Left lung (tissue), 10 donors: ENCODE results near the gene PCSK6. TPM values are rescaled to one million over a fixed set of nuclear protein-coding genes. Genes with fewer than 3 reads are reported as not detected.

Experiments
- ATAC-seq: fragments of 200-7000 bp; cut with Tn5 transposase; one replicate; pipeline ENCODE4 v1.9.1; 2020; ENCODE audit warnings: moderate library complexity
- DNase-seq, 4 donors: peaks; one replicate each; pipeline ENCODE4 v3.0.0-alpha.2; 2013 to 2020
- H3K27ac ChIP-seq, 2 donors: fragments of 200-600 bp; sonication (generic) in 1 of 2; one replicate each; pipeline versions ENCODE4 v1.5.0 to v1.8.0; 2020 to 2021
- H3K27me3 ChIP-seq, 2 donors: fragments of 200-600 bp; sonication (generic) in 1 of 2; one replicate each; pipeline versions ENCODE4 v1.5.0 to v1.8.0; 2020 to 2021
- H3K36me3 ChIP-seq, 2 donors: fragments of 200-600 bp; sonication (generic) in 1 of 2; one replicate each; pipeline versions ENCODE4 v1.5.0 to v1.8.0; 2020 to 2021
- H3K4me1 ChIP-seq, 2 donors: fragments of 200-600 bp; one replicate each; pipeline ENCODE4 v1.8.0; 2021
- H3K4me3 ChIP-seq, 2 donors: fragments of 200-600 bp; sonication (generic) in 1 of 2; one replicate each; pipeline versions ENCODE4 v1.5.0 to v1.8.0; 2020 to 2021; ENCODE audit warnings: mild to moderate bottlenecking in 1 of 2
- H3K9me3 ChIP-seq, 2 donors: fragments of 200-600 bp; sonication (generic) in 1 of 2; one replicate each; pipeline versions ENCODE4 v1.5.0 to v1.8.0; 2020 to 2021
- intact Hi-C, 2 donors: fragments of 100-400 bp; cut with DNase I; formaldehyde crosslinking; loops; one replicate each; pipeline versions ENCODE4 v1.11.2 to v1.14.2; 2022
- polyA plus RNA-seq, 6 donors: library from polyadenylated mRNA; unstranded; fragments of 120-200 nt; gene quantifications; one replicate each; pipeline ENCODE4 v1.2.1, GENCODE V29; 2013; ENCODE audit not compliant: insufficient read length in 6 of 6
- total RNA-seq, 2 donors: library from RNA; stranded (reverse); fragmentation: NEBNext Ultra II Directional; extraction: Animal tissue kit (Norgen Biotek cat#: 25700); gene quantifications; one replicate each; pipeline ENCODE4 v1.2.1, GENCODE V29; 2021
- TF ChIP-seq, protein P1 (sequence below), 2 donors: fragments of 200-600 bp; sonication (generic) in 1 of 2; IDR thresholded peaks; one replicate each; pipeline versions ENCODE4 v1.5.0 to v1.8.0; 2021; ENCODE audit warnings: antibody characterized with exemption in 2 of 2
- donor health status: DM: no; HTN: yes; CAD: no.
- donor health status: DM: no; HTN: no; CAD: no.

PCSK6 gene
- total and polyA plus RNA-seq, 8 donors = 7.7 to 25.7 (median 22.8) TPM

- no peak for ATAC-seq
- no peaks in the 10 kb centered on the region for H3K9me3 ChIP-seq
- DNase-seq = no peak
- H3K27me3 ChIP-seq = no peaks in the 10 kb centered on the region
- H3K27ac ChIP-seq = no peak overlapping the region
- H3K4me1 ChIP-seq = peaks cover 13 to 39% of the 10 kb centered on the region in 2 donors
- H3K4me3 ChIP-seq = no peak overlapping the region
- no peaks in the 10 kb centered on the region for H3K36me3 ChIP-seq
- TF ChIP-seq, protein P1, sequence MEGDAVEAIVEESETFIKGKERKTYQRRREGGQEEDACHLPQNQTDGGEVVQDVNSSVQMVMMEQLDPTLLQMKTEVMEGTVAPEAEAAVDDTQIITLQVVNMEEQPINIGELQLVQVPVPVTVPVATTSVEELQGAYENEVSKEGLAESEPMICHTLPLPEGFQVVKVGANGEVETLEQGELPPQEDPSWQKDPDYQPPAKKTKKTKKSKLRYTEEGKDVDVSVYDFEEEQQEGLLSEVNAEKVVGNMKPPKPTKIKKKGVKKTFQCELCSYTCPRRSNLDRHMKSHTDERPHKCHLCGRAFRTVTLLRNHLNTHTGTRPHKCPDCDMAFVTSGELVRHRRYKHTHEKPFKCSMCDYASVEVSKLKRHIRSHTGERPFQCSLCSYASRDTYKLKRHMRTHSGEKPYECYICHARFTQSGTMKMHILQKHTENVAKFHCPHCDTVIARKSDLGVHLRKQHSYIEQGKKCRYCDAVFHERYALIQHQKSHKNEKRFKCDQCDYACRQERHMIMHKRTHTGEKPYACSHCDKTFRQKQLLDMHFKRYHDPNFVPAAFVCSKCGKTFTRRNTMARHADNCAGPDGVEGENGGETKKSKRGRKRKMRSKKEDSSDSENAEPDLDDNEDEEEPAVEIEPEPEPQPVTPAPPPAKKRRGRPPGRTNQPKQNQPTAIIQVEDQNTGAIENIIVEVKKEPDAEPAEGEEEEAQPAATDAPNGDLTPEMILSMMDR (IDR thresholded peaks at IDR 0.05) = no peak
- intact Hi-C loops = no loop called here
These were observed 42.4 kb downstream of the PCSK6 start for GRCh38 chr15:101447168-101447533.

DNA sequence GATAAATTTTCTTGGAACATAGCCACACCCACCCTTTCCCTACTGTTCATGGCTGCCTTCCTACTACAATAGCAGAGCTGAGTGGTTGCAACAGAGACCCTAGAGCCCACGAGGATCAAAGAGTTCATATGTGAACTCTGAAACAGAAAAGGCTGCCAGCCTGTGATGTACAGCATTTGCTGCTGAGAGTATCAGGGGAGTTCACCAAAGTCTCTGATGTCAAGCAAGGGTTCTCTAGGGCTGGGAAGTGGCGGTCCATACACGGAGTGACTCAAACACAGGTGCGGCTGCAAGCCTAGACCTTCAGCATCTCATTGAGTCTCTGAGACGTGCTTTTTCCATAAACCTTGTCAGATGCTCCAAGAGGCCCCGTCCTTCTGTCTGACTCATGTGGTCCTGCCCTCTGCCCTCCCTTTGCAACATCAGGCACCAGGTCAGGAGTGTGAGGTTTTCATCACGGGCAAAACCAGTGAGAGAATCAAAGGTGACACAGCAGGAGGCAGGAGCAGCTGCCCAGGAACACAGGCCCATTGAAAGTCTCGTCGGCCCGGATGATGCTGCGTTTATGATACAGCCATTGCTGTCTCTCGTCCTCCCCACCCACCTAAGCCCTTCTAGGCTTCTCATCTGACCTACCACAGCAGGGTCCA is 42.9 kb downstream of the PCSK6 start:
- peak overlapping the region in 1 of 2 donors; percentile 51 for H3K27ac ChIP-seq
- intact Hi-C loops = no loop called here
- ATAC-seq = no peak

DNA sequence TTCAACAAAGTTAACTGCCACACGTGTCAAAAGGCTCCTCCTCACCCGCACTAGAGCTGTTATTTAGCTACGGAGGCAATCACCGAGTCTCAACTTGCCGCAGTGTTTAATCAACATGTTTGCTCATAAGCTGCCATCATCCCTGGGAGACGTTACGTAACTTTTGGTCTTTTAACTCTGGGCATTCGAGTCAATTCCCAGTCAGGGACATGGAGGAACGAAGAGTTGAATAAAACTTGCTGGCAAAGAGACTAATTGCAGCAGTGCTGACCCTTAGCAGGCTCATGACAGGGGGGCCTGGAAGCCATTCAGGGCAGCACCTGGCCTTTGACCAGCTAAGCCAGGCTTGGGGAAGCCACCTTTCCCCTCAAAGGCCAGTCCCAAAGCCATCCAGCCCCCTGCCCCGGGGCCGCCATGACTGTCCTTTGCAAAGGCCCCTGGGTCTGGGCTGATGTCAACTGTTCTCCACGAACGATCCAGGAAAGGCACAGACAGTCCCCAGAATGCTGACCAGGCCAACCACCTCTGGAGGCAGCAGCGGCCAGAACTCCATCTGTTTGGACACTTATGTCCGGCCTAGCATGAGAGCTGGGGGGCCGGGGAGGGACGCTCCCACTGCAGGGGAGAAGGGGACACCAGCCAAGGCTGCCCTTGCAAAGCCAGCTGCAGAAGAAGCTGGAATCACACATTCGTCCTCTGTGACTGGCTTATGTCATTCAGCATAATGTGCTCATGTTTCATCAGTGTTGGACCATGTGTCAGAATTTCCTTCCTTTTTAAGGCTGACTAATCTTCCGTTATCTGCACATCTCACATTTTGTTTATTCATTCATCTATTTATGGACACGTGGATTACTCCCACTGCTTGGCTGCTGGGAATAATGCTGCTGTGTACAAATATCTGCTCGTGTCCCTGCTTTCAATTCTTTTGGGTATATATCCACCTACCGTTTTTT is 43.7 kb downstream of the PCSK6 start:
- Histone ChIP-seq H3K4me3 (no peak overlapping the region), H3K27me3 (no peaks in the 10 kb centered on the region), H3K4me1 (peaks cover 7 to 25% of the 10 kb centered on the region in 2 donors), H3K9me3 (no peaks in the 10 kb centered on the region), H3K36me3 (no peaks in the 10 kb centered on the region), H3K27ac (peak overlapping the region in 1 of 2 donors; percentile 56)
- peak; percentile 53 for ATAC-seq
- intact Hi-C loops = no loop called here
- peak in 1 of 4 donors; percentile 42 for DNase-seq
- TF ChIP-seq, protein P1 (IDR thresholded peaks at IDR 0.05) = no peak

More for the DNA sequence above, 42.9 kb downstream of the PCSK6 start:
- no peak for DNase-seq
- Histone ChIP-seq H3K36me3 (no peaks in the 10 kb centered on the region), H3K4me3 (no peak overlapping the region), H3K9me3 (no peaks in the 10 kb centered on the region), H3K4me1 (peaks cover 13 to 33% of the 10 kb centered on the region in 2 donors), H3K27me3 (no peaks in the 10 kb centered on the region)
- TF ChIP-seq, protein P1 (IDR thresholded peaks at IDR 0.05) = no peak

DNA sequence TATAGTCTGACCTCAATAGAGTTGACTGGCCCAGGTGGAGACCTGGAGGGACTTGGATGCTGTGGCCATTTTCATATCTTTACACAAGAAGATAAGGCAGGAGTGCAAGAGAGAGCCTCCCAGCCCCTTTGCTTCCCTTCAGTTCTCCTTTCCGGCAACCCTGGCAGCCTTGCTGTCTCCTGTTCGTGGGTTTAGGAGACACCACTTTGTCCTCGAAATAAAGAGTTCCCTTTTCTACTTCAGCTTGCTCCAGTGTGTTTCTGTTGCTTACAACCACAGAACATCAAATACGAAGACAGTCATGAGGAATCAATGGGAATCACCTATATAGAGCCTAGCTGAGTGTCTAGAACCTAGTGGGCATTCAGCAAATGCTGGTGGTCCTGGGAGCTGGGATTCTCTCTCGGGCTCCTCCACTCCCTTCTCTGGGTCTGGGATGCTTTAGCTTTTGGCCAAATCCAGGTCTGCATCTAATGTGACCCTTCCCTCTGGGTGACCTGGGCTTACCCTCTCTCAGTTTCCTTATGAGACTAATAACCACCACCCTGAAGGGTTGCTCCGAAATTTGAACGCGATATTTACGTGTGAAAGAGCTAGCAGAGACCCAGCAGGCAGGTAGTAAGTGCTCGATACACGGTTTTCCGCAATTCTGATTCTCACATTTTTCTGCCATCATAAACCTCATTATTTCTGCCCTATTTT is 44.5 kb downstream of the PCSK6 start:
- no peak overlapping the region for H3K4me3 ChIP-seq
- DNase-seq (no peak), ATAC-seq (no peak)
- no peaks in the 10 kb centered on the region for H3K9me3 ChIP-seq
- intact Hi-C loops = no loop called here
- H3K27ac ChIP-seq = no peak overlapping the region
- no peaks in the 10 kb centered on the region for H3K27me3 ChIP-seq
- TF ChIP-seq, protein P1 (IDR thresholded peaks at IDR 0.05) = no peak
- H3K36me3 ChIP-seq = no peaks in the 10 kb centered on the region
- peaks cover 7 to 20% of the 10 kb centered on the region in 2 donors for H3K4me1 ChIP-seq
